Muscle layer of duodenum (tissue), 2 donors: Measurements from ENCODE around the gene TBL1XR1.

ENCODE experiments used
- H3K27ac ChIP-seq: one replicate; pipeline ENCODE4 v1.7.0; 2013; ENCODE audit warnings: mild to moderate bottlenecking, low read length
- H3K27me3 ChIP-seq: one replicate; pipeline ENCODE4 v1.7.0; 2013; ENCODE audit warnings: low read depth, mild to moderate bottlenecking, control low read depth, low read length
- H3K36me3 ChIP-seq, 2 donors: one replicate each; pipeline ENCODE4 v1.7.0; 2013; ENCODE audit warnings: low read length in 2 of 2, control low read depth in 1 of 2, mild to moderate bottlenecking in 1 of 2; ENCODE audit not compliant: insufficient read depth in 2 of 2, control insufficient read depth in 1 of 2
- H3K4me1 ChIP-seq, 2 donors: one replicate each; pipeline ENCODE4 v1.7.0; 2013; ENCODE audit warnings: low read length in 2 of 2, mild to moderate bottlenecking in 2 of 2, control low read depth in 1 of 2, moderate library complexity in 1 of 2; ENCODE audit not compliant: insufficient read depth in 2 of 2, control insufficient read depth in 1 of 2
- H3K4me3 ChIP-seq, 2 donors: one replicate each; pipeline ENCODE4 v1.7.0; 2013; ENCODE audit warnings: low read length in 2 of 2, low read depth in 1 of 2, mild to moderate bottlenecking in 1 of 2
- H3K9me3 ChIP-seq, 2 donors: one replicate each; pipeline ENCODE4 v1.7.0; 2013; ENCODE audit warnings: low read length in 2 of 2, control low read depth in 1 of 2, mild to moderate bottlenecking in 1 of 2; ENCODE audit not compliant: control insufficient read depth in 1 of 2
- donor health status: healthy.

Gene TBL1XR1

DNA sequence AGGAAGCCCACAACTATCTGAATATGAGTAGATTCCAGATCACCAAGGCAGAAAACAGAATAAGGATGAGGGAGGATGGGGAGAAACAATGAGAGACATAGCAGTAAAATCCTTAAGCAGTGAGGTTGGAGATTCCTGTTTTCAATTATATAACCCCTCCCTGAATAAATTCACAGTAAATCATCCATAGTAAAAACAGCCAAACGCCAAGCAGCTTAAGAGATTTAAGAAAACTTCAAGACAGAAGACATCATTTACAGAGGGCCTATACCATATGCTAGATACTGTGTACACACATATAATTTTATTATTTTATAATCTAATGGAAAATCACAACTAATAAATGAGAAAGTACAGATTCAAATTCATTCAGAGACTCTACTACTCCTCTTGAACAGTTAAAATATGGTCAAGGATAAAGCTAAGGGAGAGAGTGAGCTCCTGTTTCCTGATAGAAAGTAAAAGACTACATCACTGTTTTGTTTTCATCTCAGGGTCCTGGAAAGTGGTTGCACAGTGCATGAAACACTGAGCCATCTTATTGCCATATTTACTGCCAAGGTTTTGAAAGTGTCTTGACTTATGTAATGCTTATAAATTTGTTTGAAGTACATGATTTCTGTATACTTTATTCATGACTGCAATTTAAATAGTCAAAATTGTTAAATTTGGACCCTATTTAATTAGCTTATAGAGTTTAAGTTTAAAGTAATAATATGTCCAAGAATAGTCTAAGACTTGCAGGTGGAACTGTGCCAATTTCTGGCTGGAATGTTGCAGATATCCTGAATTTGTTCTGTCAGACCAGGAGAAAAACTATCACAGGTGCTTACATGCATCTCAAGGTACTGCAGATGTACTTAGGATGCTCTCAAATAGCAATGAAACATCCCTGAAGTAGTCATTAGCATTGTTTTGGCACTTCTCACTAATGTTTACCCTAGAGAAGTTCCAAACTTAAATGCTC lies 141.4 kb downstream of the TBL1XR1 start:
- no peak overlapping the region for H3K4me3 ChIP-seq
- H3K9me3 ChIP-seq: no peaks in the 10 kb centered on the region
- peaks cover 0 to 15% of the 10 kb centered on the region in 2 donors for H3K4me1 ChIP-seq
- H3K36me3 ChIP-seq: no peaks in the 10 kb centered on the region
- H3K27me3 ChIP-seq: no peaks in the 10 kb centered on the region
- no peak overlapping the region for H3K27ac ChIP-seq

DNA sequence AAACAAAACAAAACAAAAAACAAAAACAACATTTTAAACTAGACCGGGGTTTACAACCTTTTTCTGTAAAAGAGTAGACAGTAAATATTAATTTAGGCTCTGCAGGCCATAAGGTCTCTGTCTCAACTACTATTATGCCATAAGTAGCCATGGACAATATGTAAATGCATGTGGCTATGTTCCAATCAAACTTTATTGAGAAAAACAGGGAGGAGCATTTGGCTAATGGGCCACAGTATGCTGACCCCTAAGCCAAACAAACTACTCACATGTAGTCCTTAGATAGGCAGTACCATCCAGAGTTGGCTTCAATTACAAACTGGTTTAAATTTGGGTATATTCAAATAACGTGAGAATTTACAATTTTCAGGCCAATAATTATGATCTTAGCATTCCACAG lies 144.2 kb downstream of the TBL1XR1 start:
- Histone ChIP-seq H3K9me3 (no peaks in the 10 kb centered on the region), H3K27me3 (no peaks in the 10 kb centered on the region), H3K4me1 (peaks cover 0 to 16% of the 10 kb centered on the region in 2 donors), H3K36me3 (peaks cover 12 to 17% of the 10 kb centered on the region in 2 donors), H3K4me3 (no peak overlapping the region), H3K27ac (no peak overlapping the region)

DNA sequence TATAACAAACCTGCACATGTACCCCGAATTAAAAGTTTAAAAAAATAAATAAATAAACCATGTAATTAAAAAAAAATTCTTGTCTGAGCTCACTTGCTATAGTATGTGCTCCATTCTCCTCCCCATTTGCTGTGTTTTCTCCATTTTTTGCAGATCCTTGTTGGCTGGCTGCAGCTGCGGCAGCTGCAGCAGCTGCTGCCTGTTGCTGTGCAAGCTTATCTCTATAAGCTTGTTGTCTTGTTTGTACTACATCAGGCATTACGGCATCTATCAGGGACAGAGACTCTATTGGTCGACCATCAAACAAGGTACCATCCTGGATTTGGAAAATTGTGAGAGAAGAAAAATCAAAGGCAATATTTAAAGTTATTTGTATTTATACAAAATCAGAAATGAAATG lies 145.9 kb downstream of the TBL1XR1 start:
- Histone ChIP-seq H3K27ac (no peak overlapping the region), H3K9me3 (no peaks in the 10 kb centered on the region), H3K36me3 (peaks cover 12 to 26% of the 10 kb centered on the region in 2 donors), H3K27me3 (no peaks in the 10 kb centered on the region), H3K4me3 (no peak overlapping the region), H3K4me1 (peaks cover 0 to 11% of the 10 kb centered on the region in 2 donors)

DNA sequence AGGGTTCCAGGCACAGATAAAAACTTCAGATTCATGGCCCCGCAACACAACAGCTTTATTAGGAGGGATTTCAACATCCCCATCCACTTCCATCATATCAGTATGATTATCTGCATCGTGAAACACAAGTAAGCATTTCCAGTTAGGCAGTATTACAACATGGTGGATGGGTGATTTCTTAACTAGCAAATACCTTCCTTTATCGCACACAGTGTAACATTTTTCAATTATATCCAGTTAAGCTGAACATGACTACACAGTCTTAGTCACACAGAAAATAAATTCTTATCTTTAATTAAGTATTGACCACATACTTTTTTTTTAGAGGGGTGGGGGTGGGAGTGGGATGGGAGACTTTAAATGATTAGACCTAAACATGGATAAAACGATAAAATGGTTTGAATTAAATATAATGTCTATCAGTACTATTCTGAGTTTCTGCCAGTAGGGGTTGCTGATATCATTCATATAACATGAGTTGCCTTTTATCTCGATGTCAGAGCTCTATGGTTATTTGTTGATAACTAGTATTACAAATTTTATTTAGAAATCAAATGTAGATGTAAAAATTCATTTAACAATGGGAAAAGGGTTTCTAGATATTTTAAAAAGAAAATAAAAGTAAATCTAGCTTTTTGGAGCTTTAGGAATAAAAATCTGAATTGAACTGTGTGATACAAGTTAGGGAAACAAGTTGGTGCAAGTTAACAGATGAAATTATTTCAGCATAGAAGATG lies 146.6 kb downstream of the TBL1XR1 start:
- no peak overlapping the region for H3K27ac ChIP-seq
- H3K27me3 ChIP-seq: no peaks in the 10 kb centered on the region
- H3K36me3 ChIP-seq: peaks cover 17 to 30% of the 10 kb centered on the region in 2 donors
- no peak overlapping the region for H3K4me3 ChIP-seq
- peaks cover 0 to 7% of the 10 kb centered on the region in 2 donors for H3K4me1 ChIP-seq
- H3K9me3 ChIP-seq: no peaks in the 10 kb centered on the region

DNA sequence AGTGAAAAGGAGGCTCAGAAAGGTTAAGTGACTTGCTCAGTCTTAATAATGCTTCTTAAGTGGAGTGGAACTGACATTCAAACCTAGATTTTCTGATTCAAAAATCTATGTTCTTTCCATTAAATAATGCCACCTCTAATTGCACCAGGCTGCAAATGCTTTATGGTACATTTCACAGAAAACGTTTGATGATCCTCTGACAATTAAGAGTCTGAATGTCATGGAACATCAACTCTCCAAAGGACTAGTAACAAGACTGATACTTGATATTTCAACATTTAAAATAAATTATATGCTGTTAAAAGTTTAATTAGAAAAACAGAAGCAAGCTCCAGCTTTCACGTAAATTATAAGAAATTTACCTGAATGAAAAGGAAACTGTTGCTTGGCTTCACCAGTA lies 151.5 kb downstream of the TBL1XR1 start:
- H3K36me3 ChIP-seq: peaks cover 27 to 36% of the 10 kb centered on the region in 2 donors

GRCh38 chr3:177045222-177045621 lies 152.1 kb downstream of the TBL1XR1 start:
- H3K36me3 ChIP-seq: peaks cover 27 to 34% of the 10 kb centered on the region in 2 donors
- H3K27ac ChIP-seq: no peak overlapping the region
- no peaks in the 10 kb centered on the region for H3K27me3 ChIP-seq
- H3K4me1 ChIP-seq: peaks cover 4 to 12% of the 10 kb centered on the region in 2 donors
- no peak overlapping the region for H3K4me3 ChIP-seq
- no peaks in the 10 kb centered on the region for H3K9me3 ChIP-seq

More for the DNA sequence above, 151.5 kb downstream of the TBL1XR1 start:
- Histone ChIP-seq H3K27ac (no peak overlapping the region), H3K27me3 (no peaks in the 10 kb centered on the region), H3K4me3 (no peak overlapping the region), H3K4me1 (peaks cover 4 to 8% of the 10 kb centered on the region in 2 donors), H3K9me3 (no peaks in the 10 kb centered on the region)

GRCh38 chr3:177041730-177042551 lies 155.3 kb downstream of the TBL1XR1 start:
- H3K4me3 ChIP-seq: no peak overlapping the region
- H3K27me3 ChIP-seq: no peaks in the 10 kb centered on the region
- no peaks in the 10 kb centered on the region for H3K9me3 ChIP-seq
- peaks cover 4 to 12% of the 10 kb centered on the region in 2 donors for H3K4me1 ChIP-seq
- peaks cover 23 to 25% of the 10 kb centered on the region in 2 donors for H3K36me3 ChIP-seq
- no peak overlapping the region for H3K27ac ChIP-seq

DNA sequence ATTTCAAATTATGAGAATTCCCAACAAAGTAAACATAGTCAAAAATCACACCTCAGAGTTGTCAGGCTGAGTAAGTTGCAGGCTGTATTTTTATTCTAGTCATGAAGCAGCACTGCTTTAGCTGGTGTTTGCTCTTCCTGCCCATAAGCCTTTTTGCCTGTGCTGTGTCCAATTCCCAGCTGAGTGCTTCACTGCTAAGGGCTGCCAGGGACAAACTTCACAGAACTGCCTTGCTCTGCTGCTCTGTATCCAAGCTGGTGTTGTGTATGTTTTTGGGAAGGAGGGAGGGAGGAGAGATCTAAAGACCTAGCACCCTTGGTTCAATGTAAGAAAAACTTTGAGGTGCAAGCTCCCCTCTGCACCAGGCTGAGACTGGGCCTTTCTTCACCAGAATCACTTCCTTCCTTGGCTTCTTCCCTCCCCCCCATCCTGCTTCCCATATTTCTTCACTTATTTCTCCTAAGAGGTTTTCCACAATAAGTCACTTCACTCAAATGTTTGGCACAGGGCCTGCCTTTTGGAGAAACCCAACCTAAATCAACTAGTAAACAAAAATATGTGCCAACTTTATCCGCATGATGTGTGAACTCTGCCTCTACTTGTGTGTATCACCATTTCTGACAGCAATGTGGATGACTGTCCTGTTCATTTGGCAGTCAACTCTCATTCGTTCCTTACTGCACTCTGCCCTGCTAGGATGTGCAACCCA lies 156.1 kb downstream of the TBL1XR1 start:
- H3K36me3 ChIP-seq: peaks cover 23 to 32% of the 10 kb centered on the region in 2 donors
- H3K9me3 ChIP-seq: no peaks in the 10 kb centered on the region
- no peaks in the 10 kb centered on the region for H3K27me3 ChIP-seq
- H3K4me3 ChIP-seq: no peak overlapping the region
- no peak overlapping the region for H3K27ac ChIP-seq
- peaks cover 4 to 12% of the 10 kb centered on the region in 2 donors for H3K4me1 ChIP-seq

DNA sequence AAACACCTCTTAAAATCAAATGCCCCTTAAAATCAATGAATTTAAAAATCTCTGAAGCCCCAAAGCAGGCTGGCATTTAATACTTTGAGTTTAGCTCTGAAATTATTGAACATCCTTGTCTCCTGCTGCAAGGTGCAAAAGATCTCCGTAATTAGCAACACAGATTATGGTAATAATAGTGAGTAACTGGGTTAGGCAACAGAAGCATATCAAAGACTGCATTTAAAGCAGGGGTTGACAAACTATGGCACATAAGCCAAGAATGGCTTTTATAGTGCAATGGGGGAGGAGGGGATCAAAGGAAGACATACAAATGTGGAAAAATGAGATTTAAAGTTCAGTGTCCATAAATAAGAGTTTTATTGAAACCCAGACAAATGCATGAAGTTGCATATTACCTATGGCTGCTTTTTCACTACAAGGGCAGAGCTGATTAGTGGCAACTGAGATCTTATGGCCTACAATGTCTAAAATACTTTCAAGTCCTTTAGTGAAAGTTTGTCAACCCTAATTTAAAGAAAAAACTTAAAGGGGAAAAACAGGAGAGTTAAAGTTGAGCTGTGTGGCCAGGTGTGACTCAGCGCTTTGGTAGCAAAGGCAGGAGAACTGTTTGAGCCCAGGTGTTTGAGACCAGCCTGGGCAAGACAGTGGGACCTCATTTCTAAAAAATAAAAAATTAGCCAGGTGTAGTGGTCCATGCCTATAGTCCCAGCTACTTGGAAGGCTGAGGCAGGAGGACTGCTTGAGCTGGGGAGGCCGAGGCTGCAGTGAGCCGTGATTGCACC lies 157.6 kb downstream of the TBL1XR1 start:
- Histone ChIP-seq H3K36me3 (peaks cover 24 to 27% of the 10 kb centered on the region in 2 donors), H3K4me3 (no peak overlapping the region), H3K27me3 (no peaks in the 10 kb centered on the region), H3K9me3 (no peaks in the 10 kb centered on the region), H3K4me1 (peaks cover 4 to 12% of the 10 kb centered on the region in 2 donors), H3K27ac (no peak overlapping the region)

DNA sequence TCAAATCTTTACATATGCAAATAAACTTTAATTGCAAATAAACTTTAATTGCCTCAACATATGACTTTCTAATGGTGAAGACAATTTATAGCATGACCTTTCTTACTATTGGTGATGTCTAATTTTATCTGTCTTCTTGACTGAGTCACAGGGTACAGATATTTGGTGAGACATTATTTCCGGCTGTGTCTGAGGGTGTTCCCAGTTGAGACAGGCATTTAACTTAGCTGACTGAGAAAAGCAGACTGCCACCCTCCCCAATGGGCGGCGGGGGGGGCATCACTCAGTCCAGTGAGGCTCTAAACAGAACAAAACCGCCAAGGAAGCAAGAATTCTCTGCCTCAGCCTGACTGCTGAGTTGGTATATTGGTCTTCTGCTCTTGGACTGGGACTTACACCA lies 160.0 kb downstream of the TBL1XR1 start:
- H3K4me1 ChIP-seq: peaks cover 4 to 12% of the 10 kb centered on the region in 2 donors
- H3K27ac ChIP-seq: no peak overlapping the region
- H3K36me3 ChIP-seq: peaks cover 32 to 33% of the 10 kb centered on the region in 2 donors
- no peaks in the 10 kb centered on the region for H3K9me3 ChIP-seq
- H3K27me3 ChIP-seq: no peaks in the 10 kb centered on the region
- no peak overlapping the region for H3K4me3 ChIP-seq
